HL-60 (cell line): ENCODE results near the gene GSTT4.
"Not testable (repeated sequence)": the region's sequence is repeated elsewhere in the genome, so short reads cannot be mapped to it uniquely, and the experiment has no call there.

Source experiments
- GABPA ChIP-seq: IDR thresholded peaks from 2 replicates; pipeline ENCODE4 v1.6.1; 2012; ENCODE audit warnings: low read depth
- POLR2AphosphoS5 ChIP-seq: IDR thresholded peaks from 2 replicates; pipeline ENCODE4 v1.6.1; 2012; ENCODE audit warnings: low read depth
- TF ChIP-seq, protein P1 (sequence below): IDR thresholded peaks from one replicate; pipeline ENCODE4 v1.5.1; 2011; ENCODE audit warnings: low read length, control low read depth, inconsistent platforms; ENCODE audit not compliant: insufficient read depth
- TF ChIP-seq, protein P2 (sequence below): IDR thresholded peaks from 2 replicates; pipeline ENCODE4 v1.6.1; 2012; ENCODE audit warnings: low read depth; ENCODE audit not compliant: insufficient replicate concordance

DNA sequence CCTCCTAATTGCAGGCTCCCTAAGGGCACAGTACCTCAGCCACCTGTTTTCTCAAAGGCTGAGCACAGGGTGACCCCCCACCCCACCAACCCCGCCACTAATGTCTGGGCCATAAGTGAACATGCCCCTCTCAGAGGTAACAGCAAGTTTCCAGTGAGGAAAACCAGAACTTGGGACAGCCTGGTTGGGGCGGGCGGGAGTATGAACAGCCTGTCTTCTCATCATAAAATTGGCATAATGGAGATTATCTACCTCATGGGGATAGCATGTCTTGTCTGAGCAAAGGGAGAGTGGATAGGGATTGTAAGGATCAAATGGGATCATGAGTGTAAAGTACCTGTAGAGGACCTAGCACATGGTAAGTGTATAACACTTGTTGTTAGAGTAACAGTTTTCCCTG is 33.3 kb downstream of the GSTT4 start:
- TF ChIP-seq, protein P1, sequence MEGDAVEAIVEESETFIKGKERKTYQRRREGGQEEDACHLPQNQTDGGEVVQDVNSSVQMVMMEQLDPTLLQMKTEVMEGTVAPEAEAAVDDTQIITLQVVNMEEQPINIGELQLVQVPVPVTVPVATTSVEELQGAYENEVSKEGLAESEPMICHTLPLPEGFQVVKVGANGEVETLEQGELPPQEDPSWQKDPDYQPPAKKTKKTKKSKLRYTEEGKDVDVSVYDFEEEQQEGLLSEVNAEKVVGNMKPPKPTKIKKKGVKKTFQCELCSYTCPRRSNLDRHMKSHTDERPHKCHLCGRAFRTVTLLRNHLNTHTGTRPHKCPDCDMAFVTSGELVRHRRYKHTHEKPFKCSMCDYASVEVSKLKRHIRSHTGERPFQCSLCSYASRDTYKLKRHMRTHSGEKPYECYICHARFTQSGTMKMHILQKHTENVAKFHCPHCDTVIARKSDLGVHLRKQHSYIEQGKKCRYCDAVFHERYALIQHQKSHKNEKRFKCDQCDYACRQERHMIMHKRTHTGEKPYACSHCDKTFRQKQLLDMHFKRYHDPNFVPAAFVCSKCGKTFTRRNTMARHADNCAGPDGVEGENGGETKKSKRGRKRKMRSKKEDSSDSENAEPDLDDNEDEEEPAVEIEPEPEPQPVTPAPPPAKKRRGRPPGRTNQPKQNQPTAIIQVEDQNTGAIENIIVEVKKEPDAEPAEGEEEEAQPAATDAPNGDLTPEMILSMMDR = not testable (repeated sequence)
- not testable (repeated sequence) for TF ChIP-seq POLR2AphosphoS5, GABPA
- TF ChIP-seq, protein P2, sequence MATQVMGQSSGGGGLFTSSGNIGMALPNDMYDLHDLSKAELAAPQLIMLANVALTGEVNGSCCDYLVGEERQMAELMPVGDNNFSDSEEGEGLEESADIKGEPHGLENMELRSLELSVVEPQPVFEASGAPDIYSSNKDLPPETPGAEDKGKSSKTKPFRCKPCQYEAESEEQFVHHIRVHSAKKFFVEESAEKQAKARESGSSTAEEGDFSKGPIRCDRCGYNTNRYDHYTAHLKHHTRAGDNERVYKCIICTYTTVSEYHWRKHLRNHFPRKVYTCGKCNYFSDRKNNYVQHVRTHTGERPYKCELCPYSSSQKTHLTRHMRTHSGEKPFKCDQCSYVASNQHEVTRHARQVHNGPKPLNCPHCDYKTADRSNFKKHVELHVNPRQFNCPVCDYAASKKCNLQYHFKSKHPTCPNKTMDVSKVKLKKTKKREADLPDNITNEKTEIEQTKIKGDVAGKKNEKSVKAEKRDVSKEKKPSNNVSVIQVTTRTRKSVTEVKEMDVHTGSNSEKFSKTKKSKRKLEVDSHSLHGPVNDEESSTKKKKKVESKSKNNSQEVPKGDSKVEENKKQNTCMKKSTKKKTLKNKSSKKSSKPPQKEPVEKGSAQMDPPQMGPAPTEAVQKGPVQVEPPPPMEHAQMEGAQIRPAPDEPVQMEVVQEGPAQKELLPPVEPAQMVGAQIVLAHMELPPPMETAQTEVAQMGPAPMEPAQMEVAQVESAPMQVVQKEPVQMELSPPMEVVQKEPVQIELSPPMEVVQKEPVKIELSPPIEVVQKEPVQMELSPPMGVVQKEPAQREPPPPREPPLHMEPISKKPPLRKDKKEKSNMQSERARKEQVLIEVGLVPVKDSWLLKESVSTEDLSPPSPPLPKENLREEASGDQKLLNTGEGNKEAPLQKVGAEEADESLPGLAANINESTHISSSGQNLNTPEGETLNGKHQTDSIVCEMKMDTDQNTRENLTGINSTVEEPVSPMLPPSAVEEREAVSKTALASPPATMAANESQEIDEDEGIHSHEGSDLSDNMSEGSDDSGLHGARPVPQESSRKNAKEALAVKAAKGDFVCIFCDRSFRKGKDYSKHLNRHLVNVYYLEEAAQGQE = not testable (repeated sequence)
